Measurements from ENCODE around the gene OR9Q1. TPM values are rescaled to one million over a fixed set of nuclear protein-coding genes. Genes with fewer than 3 reads are reported as not detected.

The OR9Q1 gene
- total and polyA plus RNA-seq, 2 of the 8 experiments (the other 6 are each of a cell fraction or from before 2014, with no cell fraction given), result not detected

GRCh38 chr11:58193391-58193790 lies 169.7 kb downstream of the OR9Q1 start:
- POLR2A ChIA-PET (ENCODE audit: partially characterized antibody), result no interaction called here
- Histone ChIP-seq H3K9me3 (ENCODE audit: insufficient read depth in 2 of 2, low read depth in 1 of 2, low read length in 1 of 2) (peaks cover 12 to 15% of the 10 kb centered on the region in 2 experiments; a peak in 2 of 4 replicates), H3K23me2 (ENCODE audit: low read depth, low read length) (no peaks in the 10 kb centered on the region), H3K79me2 (ENCODE audit: control insufficient read depth in 1 of 2, insufficient read depth in 2 of 2, low read length in 2 of 2) (no peaks in the 10 kb centered on the region), H4K8ac (ENCODE audit: extremely low read depth, insufficient read depth, low read length) (no peak overlapping the region), H3K4me2 (ENCODE audit: insufficient read depth in 1 of 2, low read depth in 2 of 2, low read length in 2 of 2) (no peak overlapping the region), H3K36me3 (ENCODE audit: control insufficient read depth in 2 of 4, insufficient read depth in 4 of 4, low read length in 3 of 4) (no peaks in the 10 kb centered on the region), H2BK20ac (ENCODE audit: low read length) (no peak overlapping the region), H3K27ac (ENCODE audit: low read depth, low read length) (no peak overlapping the region), H4K20me1 (replicated peaks in 1 of 2; ENCODE audit: control insufficient read depth in 1 of 2, insufficient read depth in 2 of 2, low read length in 2 of 2) (no peaks in the 10 kb centered on the region), H4K91ac (replicated peaks; ENCODE audit: insufficient read length, low read length) (no peak overlapping the region), H3K27me3 (replicated peaks in 1 of 4; ENCODE audit: control insufficient read depth in 3 of 4, extremely low read depth in 1 of 4, insufficient read depth in 3 of 4, low read length in 3 of 4) (no peaks in the 10 kb centered on the region), H3K9ac (replicated peaks in 1 of 4; ENCODE audit: extremely low read depth in 1 of 4, low read depth in 3 of 4, low read length in 3 of 4) (no peak overlapping the region), H3K79me1 (ENCODE audit: low read depth, low read length) (no peaks in the 10 kb centered on the region), H3K4me3 (ENCODE audit: extremely low read depth in 1 of 4, insufficient read depth in 2 of 4, low read depth in 3 of 4, low read length in 4 of 4) (no peak overlapping the region), H2AK5ac (ENCODE audit: low read depth, low read length) (no peak overlapping the region), H3K4me1 (replicated peaks in 1 of 4; ENCODE audit: control insufficient read depth in 3 of 4, insufficient read depth in 4 of 4, low read length in 3 of 4) (no peaks in the 10 kb centered on the region), H3K23ac (ENCODE audit: insufficient read length) (no peak overlapping the region), H2BK12ac (ENCODE audit: low read depth, low read length) (no peak overlapping the region), H2AFZ (ENCODE audit: low read length) (no peak overlapping the region), H3K14ac (ENCODE audit: insufficient read length) (no peak overlapping the region), H2BK120ac (replicated peaks; ENCODE audit: low read depth, low read length) (no peak overlapping the region), H4K5ac (ENCODE audit: insufficient read length, low read depth, low read length) (no peak overlapping the region), H2BK15ac (ENCODE audit: low read length) (no peak overlapping the region), H2BK5ac (ENCODE audit: low read depth, low read length) (no peak overlapping the region), H3K4ac (replicated peaks; ENCODE audit: insufficient read length, low read depth, low read length) (no peak overlapping the region), H3K56ac (replicated peaks; ENCODE audit: insufficient read length, low read depth, low read length) (no peak overlapping the region), H3K18ac (ENCODE audit: extremely low read depth, low read length) (no peak overlapping the region)
- no peak for DNase-seq (ENCODE audit: low read depth in 1 of 2, low spot score in 2 of 2)
- FAIRE-seq, result no peak
- CTCF ChIA-PET (ENCODE audit: partially characterized antibody), result no interaction called here
- TF ChIP-seq RBBP5 (IDR thresholded peaks at IDR 0.05; ENCODE audit: borderline replicate concordance, low read depth, low read length), result no peak
- TF ChIP-seq CHD7 (IDR thresholded peaks at IDR 0.05; ENCODE audit: insufficient replicate concordance, low read length), result no peak
